HG02885 (cell line): ENCODE results near the gene FOXO3.

Experiments
- ATAC-seq: cut with Tn5 transposase; IDR thresholded peaks from one replicate; pipeline ENCODE4 v1.9.1; 2021; ENCODE audit warnings: mild to moderate bottlenecking; ENCODE audit not compliant: unreplicated experiment, poor library complexity

Gene FOXO3

DNA sequence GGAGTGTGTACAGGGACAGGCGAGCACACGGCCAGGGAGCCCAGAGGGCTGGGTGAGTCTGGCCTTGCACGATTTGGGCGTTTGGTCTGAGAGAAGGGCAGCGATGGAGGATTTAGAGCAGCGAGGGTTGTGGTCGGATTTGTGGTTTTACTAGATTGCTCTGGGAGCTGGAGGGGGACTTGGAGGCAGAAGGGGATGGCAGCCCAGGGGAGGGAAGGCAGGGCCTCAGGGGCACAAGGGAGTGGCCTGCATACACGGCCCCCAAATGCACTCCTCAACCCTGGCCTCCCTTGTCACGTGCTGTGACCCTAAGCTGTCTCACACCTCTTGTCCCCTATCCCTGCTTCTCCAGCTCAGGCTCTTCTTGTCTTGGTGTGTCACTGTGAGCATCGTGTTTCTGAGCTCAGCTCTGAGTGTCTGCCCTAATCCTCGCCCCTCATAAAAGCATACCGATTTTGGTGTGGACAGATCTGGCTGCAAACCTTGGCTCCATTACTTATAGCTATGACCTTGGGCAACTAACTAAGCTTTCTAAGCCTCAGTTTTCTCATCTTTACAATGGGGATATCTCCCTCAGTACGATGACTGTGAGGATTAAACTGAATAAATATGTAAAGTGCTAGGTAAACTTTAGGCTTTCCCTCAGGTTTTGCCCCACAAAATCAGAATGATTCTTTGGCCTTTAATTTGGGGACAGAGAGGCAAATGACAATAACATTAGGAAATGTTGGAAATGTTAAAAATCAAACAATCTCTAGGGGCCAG lies 167.4 kb downstream of the FOXO3 start:
- no peak for ATAC-seq

GRCh38 chr6:108728826-108729225 lies 168.1 kb downstream of the FOXO3 start:
- ATAC-seq = no peak

- ATAC-seq = no peak
Measured at GRCh38 chr6:108730635-108731515, 170.2 kb downstream of the FOXO3 start.

GRCh38 chr6:108732091-108732870 lies 171.6 kb downstream of the FOXO3 start:
- no peak for ATAC-seq

- no peak for ATAC-seq
Measured at GRCh38 chr6:108733051-108733450, 172.3 kb downstream of the FOXO3 start.

- ATAC-seq = no peak
Measured at GRCh38 chr6:108733706-108734265, 173.1 kb downstream of the FOXO3 start.
